Muscle of leg (tissue), 16 donors: ENCODE measurements around the gene ARL17A. TPM values are rescaled to one million over a fixed set of nuclear protein-coding genes. Genes with fewer than 3 reads are reported as not detected.
A peak's percentile ranks its signal among the peaks of the same experiment; 100 is the strongest.
"Not testable (repeated sequence)": the region's sequence is repeated elsewhere in the genome, so short reads cannot be mapped to it uniquely, and the experiment has no call there.

Source experiments
- DNase-seq: peaks from one replicate; pipeline ENCODE4 v3.0.0; 2013
- H3K27ac ChIP-seq: one replicate; pipeline ENCODE4 v1.5.1; 2013; ENCODE audit warnings: mild to moderate bottlenecking, low read length, control low read depth
- H3K27me3 ChIP-seq: one replicate; pipeline ENCODE4 v1.6.1; 2013; ENCODE audit warnings: low read length; ENCODE audit not compliant: control insufficient read depth, insufficient read depth
- H3K36me3 ChIP-seq: one replicate; pipeline ENCODE4 v1.6.1; 2013; ENCODE audit warnings: low read length; ENCODE audit not compliant: control insufficient read depth, insufficient read depth
- H3K4me1 ChIP-seq: one replicate; pipeline ENCODE4 v1.6.1; 2013; ENCODE audit warnings: low read length; ENCODE audit not compliant: control insufficient read depth, insufficient read depth
- H3K4me3 ChIP-seq: one replicate; pipeline ENCODE4 v1.5.1; 2013; ENCODE audit warnings: low read length, control low read depth
- H3K9me3 ChIP-seq: replicated peaks from 2 replicates; pipeline ENCODE4 v1.6.1; 2013; ENCODE audit warnings: low read depth, low read length; ENCODE audit not compliant: control insufficient read depth
- WGBS: methylation state at CpG from one replicate; pipeline ENCODE4 v1.1.5; 2013; ENCODE audit warnings: missing lambda C conversion rate; ENCODE audit not compliant: insufficient coverage; 5-methylcytosine and 5-hydroxymethylcytosine counted together
- long read RNA-seq, 11 donors: transcript quantifications; one replicate each; lab custom pipeline, GENCODE V29; 2026
- polyA plus RNA-seq, 8 donors: library from polyadenylated mRNA; unstranded; fragments of 120-200 nt; gene quantifications; one replicate each; pipeline versions ENCODE4 v1.2.1 to v1.2.3, GENCODE V29; 2013; ENCODE audit warnings: inconsistent platforms in 1 of 8, low replicate concordance in 1 of 8; ENCODE audit not compliant: insufficient read length in 8 of 8, insufficient read depth in 1 of 8
- total RNA-seq: library from RNA; stranded (reverse); fragments of 120-200 nt; gene quantifications from one replicate; pipeline ENCODE4 v1.2.4, GENCODE V29; 2013

ARL17A gene
- 12.9 TPM for total RNA-seq
- 10 to 100 TPM; 11.2 to 18.2 (median 14.1) TPM for polyA plus RNA-seq
- long read RNA-seq, donor 1 = 0 reads
- long read RNA-seq, donor 2 = 0 reads
- long read RNA-seq, donor 3 = 0 reads
- long read RNA-seq, donor 4 = 0 reads
- long read RNA-seq, donor 5, partial matches to known transcripts = 11 of 13 reads
- long read RNA-seq, donor 5, other reads (novel, unspliced or antisense) = 0 of 13 reads
- long read RNA-seq, donor 6, transcript ARL17A-202 (4 exons, 3,945 nt) = major isoform, 9 of 9 reads
- long read RNA-seq, donor 6, partial matches to known transcripts = 0 of 9 reads
- long read RNA-seq, donor 6, other reads (novel, unspliced or antisense) = 0 of 9 reads
- long read RNA-seq, donor 7, partial matches to known transcripts = 0 of 4 reads
- long read RNA-seq, donor 7, other reads (novel, unspliced or antisense) = 0 of 4 reads
- long read RNA-seq, donor 8, partial matches to known transcripts = 0 of 1 reads
- long read RNA-seq, donor 8, other reads (novel, unspliced or antisense) = 0 of 1 reads
- long read RNA-seq, donor 9 = 0 reads
- long read RNA-seq, donor 10, transcript ARL17A-202 (4 exons, 3,945 nt) = major isoform, 7 of 14 reads
- long read RNA-seq, donor 10, partial matches to known transcripts = 0 of 14 reads
- long read RNA-seq, donor 10, other reads (novel, unspliced or antisense) = 6 of 14 reads
- long read RNA-seq, donor 11, partial matches to known transcripts = 16 of 18 reads
- long read RNA-seq, donor 11, other reads (novel, unspliced or antisense) = 0 of 18 reads

DNA sequence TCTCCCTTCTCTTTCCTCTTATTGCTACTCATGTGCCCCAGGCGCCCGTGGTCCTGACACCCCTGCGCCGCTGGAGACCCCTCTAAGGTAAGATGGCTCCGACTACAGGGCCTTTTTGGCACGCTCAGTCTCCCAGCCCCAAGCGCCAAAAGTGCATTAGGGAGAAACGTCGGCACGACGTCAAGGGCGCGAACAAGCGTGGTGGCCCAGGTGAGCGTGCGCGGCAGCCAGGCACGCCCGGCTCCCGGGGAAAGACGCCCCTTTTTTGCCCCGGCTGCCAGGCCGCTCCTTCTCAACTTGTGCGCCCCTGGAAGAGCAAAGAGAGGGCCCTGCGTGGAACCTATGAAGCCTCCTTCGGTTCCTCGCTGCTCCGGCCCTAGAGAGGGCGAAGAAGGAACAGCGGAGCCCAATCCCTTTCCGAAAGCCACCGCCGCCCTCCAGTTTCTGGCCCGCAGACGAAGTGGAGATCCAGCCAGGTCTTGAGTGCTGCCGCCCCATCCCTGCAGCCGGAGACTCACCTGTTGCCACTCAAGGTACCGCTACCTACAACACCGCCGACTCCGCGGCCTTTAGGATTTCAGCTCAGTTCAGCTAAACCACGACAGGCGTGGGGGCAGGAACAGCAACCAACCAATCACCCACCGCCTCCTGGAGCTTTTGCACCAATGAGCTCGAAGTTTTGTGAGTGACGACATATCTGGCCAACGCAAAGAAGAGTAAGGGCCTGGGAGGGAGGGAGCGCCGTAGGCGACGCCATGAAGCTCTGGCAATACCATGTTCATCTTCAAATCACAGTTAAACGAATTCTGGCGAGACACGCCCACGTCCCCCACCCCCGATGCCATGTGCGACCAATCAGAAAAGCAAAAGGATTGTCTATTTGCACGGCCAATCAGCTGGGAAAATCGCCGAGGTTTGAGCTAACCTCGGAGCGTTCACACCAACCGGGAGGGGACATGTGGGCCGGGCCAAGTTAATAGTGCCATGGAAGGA, at the start of gene ARL17A:
Gene ARL17A, minus strand, starts transcription at position 609 of the 993 bp plus-strand sequence. CDS start 3,369 bp downstream, outside the sequence.
- not testable (repeated sequence) for H3K4me1 ChIP-seq, H3K27me3 ChIP-seq, H3K36me3 ChIP-seq, DNase-seq, H3K9me3 ChIP-seq, H3K27ac ChIP-seq
- WGBS = no CpG with 5 or more reads among the region's 65 CpGs
- H3K4me3 ChIP-seq = peak within 1 kb of the TSS; percentile 19

GRCh38 chr17:46628753-46629436, 49.4 kb upstream of the ARL17A start:
- not testable (repeated sequence) for H3K27me3 ChIP-seq, H3K4me1 ChIP-seq, H3K9me3 ChIP-seq, H3K4me3 ChIP-seq, H3K27ac ChIP-seq, H3K36me3 ChIP-seq, DNase-seq
- no CpG with 5 or more reads among the region's 5 CpGs for WGBS

- not testable (repeated sequence) for H3K4me1 ChIP-seq, DNase-seq, H3K27ac ChIP-seq, H3K9me3 ChIP-seq, H3K27me3 ChIP-seq, H3K4me3 ChIP-seq, H3K36me3 ChIP-seq
- WGBS = no CpG with 5 or more reads among the region's 2 CpGs
Measured at GRCh38 chr17:46627452-46627851, 48.0 kb upstream of the ARL17A start.

- H3K27ac ChIP-seq, H3K4me1 ChIP-seq, H3K27me3 ChIP-seq, H3K9me3 ChIP-seq, DNase-seq, H3K36me3 ChIP-seq, H3K4me3 ChIP-seq: not testable (repeated sequence)
- no CpG with 5 or more reads among the region's 5 CpGs for WGBS
Measured at GRCh38 chr17:46624726-46625125, 45.2 kb upstream of the ARL17A start.

GRCh38 chr17:46623790-46624189, 44.3 kb upstream of the ARL17A start:
- not testable (repeated sequence) for DNase-seq, H3K27me3 ChIP-seq, H3K4me1 ChIP-seq, H3K4me3 ChIP-seq, H3K9me3 ChIP-seq, H3K27ac ChIP-seq, H3K36me3 ChIP-seq
- no CpG with 5 or more reads among the region's 2 CpGs for WGBS

DNA sequence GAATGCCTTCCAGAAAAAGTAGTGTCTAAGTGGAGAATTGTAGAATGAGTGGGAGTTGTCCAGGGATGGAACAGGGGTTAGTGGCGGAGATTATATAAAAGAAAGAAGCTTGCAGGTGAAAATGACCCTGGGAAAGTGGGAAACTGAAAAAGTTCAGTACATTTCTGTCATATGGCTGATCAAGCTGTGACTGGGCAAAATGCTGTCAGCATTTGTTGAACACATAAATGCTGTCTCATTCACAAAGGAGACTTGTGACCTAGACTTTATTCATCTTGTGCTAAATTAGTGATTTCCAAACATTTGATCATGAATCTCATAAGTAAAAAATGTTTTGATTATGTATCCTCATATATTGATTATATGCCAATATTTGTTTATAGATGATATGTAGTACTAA, 39.5 kb upstream of the ARL17A start:
- not testable (repeated sequence) for DNase-seq, H3K36me3 ChIP-seq, H3K27ac ChIP-seq, H3K4me1 ChIP-seq, H3K4me3 ChIP-seq, H3K9me3 ChIP-seq, H3K27me3 ChIP-seq
- WGBS = no CpG with 5 or more reads among the region's 1 CpG

GRCh38 chr17:46617121-46617520, 37.6 kb upstream of the ARL17A start:
- no CpG with 5 or more reads among the region's 3 CpGs for WGBS
- H3K27me3 ChIP-seq, H3K27ac ChIP-seq, H3K9me3 ChIP-seq, H3K4me3 ChIP-seq, DNase-seq, H3K36me3 ChIP-seq, H3K4me1 ChIP-seq: not testable (repeated sequence)

GRCh38 chr17:46613876-46614275, 34.4 kb upstream of the ARL17A start:
- not testable (repeated sequence) for H3K4me3 ChIP-seq, H3K27ac ChIP-seq, H3K27me3 ChIP-seq, H3K36me3 ChIP-seq, H3K4me1 ChIP-seq, DNase-seq, H3K9me3 ChIP-seq
- no CpG with 5 or more reads among the region's 1 CpG for WGBS

DNA sequence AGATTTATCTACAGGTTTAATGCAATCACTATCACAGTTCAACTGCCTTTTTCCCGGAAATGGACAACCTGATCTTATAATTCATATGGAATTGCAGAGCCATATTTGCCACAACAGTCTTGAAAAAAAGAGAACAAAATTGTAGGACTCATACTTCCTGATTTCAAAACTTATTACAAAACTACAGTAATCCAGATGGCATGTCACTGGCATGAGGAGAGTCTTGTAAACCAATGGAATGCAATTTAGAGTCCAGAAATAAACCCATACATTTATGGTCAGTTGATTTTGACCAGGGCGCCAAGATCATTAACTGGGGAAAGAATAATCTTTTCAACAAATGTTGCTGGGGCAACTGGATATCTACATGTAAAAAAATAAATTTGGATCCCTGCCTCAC, 31.8 kb upstream of the ARL17A start:
- not testable (repeated sequence) for H3K9me3 ChIP-seq, H3K4me1 ChIP-seq, H3K27ac ChIP-seq, DNase-seq, H3K27me3 ChIP-seq, H3K4me3 ChIP-seq, H3K36me3 ChIP-seq
- no CpG with 5 or more reads among the region's 2 CpGs for WGBS
